Measurements from ENCODE around the gene VEZT.
"Not testable (repeated sequence)": the region's sequence is repeated elsewhere in the genome, so short reads cannot be mapped to it uniquely, and the experiment has no call there.

Gene VEZT

DNA sequence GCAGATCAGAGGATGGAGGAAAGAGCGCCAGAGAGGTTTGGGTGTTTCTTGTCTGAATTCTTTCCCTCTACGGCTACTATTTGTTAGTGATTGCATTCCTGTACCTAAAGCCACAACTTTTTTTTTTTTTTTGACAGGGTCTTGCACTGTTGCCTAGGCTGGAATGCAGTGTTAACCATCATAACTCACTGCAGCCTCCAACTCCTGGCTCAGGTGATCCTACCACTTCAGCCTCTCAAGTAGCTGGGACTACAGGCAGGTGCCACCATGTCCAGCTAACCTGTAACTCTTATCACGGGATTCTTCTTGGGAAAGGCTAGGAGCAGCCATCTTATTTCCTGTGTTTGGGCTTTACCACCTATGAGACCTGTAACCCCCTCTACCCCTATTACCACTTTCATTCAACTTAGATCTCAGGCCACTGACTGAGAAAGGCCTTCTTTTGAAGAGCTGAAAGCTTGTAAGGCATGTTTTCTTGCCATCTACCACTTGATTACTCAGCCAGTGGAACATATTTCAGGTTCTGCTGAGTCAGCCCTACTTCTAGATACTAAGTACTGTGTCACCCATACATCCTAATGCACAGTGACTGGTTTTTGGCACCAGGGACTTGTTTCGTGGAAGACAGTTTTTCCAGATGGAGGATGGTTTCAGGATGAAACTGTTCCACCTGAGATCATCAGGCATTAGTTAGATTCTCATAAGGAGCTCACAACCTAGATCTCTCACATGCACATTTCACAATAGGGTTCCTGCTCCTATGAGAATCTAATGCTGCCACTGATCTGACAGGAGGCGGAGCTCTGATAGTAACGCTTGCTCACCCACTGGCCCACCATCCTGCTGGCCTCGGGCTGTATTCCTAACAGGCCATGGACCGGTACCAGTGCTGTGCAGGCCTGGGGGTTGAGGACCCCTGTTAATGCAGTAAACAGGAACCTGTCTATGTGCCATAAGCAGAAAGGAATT lies 6.9 kb downstream of the VEZT start:
- no peak for DNase-seq (ENCODE audit: low spot score)

DNA sequence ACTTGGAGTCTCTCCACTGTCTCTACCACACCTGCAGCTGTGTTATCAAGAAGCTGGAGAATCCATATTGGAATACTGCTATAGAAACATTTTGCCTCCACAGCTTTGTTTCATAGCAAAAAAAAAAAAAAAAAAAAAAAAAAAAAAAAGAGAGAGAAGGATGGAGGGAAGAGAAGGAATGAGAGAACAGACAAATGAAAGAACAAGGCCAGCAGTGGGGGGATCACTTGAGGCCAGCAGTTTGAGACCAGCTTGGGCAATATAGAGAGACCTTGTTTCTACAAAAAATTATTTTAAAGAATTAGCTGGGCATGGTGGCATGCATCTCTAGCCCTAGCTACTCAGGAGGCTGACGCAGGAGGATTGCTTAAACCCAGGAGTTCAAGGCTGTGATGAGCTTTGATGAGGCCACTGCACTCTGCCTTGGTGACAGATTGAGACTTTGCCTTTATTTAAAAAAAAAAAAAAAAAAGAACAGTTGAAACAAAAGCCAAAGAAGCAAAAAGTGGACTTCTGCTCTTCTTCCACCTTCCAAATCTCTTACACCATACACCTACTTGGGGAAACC lies 8.1 kb downstream of the VEZT start:
- DNase-seq (ENCODE audit: low spot score), result no peak

DNA sequence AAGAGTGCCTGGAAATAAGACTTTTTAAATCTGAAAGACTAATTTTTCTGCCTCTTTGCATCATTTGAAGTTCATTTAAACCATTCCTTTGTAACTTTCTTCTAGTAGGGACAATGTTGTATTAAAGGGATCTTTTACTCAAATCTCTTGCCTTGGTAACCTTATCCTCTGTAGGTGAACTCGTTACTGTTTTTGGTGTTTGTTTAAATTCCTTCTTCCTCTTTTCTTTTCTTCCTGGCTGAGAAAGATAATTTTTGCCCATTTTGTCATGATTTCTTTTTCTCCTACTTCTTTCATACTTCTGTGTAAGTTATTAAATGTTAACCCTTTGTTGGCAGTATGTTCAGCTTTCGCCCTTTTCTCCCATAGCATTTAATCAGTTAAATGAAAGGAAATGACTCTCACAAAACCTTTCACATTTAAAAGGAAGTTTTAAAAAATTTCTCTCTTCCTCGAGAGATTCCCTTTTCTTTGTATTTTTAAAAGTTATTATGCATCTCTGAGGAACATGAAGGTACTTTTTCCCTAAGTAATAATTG lies 10.3 kb downstream of the VEZT start:
- DNase-seq (ENCODE audit: low spot score), result no peak

DNA sequence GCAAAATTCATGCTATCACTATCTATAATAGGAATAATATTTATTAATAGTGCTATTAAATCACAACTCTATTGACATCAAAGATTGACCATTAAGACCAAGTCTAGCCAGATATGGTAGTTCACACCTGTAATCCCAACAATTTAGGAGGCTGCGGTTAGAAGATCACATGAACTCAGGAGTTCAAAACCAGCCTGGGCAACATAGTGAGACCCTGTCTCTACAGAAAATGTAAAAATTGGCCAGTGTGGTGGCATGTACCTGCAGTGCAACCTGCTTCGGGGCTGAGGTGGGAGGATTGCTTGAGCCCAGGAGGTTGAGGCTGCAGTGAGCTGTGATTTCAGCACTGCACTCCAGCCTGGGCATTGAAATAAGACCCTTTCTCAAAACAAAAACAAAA lies 11.0 kb downstream of the VEZT start:
- DNase-seq (ENCODE audit: low spot score), result no peak

DNA sequence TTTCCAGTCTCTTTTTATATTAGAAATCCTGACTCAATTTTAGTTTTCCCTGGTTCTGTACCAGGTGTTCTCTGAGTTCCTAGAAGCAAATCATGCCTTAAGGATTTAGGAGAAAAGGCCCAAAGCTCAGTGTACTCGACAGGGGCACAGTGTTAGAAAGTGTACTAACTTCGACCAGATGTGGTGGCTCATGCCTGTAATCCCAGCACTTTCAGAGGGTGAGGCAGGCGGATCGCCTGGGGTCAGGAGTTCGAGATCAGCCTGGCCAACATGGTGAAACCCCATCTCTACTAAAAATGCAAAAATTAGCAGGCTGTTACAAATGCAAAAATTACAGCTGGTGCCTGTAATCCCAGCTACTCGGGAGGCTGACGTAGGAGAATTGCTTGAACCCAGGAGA lies 12.0 kb downstream of the VEZT start:
- DNase-seq (ENCODE audit: low spot score), result no peak

DNA sequence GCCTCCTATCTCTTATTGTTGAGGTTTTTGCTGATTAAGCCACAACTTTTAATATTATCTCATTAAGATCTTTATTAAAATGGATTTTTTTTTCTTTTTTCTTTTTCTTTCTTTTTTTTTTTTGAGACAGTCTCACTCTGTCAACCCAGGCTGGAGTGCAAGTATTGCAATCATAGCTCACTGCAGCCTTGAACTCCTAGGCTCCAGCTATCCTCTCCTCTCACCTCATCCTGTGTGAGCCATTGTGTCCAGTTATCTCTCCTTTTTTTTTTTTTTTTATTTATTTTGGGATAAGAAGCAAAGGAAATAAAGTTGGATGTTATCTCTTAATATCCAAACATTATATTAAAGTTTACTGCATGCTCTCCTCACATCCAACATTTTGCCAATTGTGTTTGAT lies 12.7 kb downstream of the VEZT start:
- DNase-seq (ENCODE audit: low spot score), result no peak

DNA sequence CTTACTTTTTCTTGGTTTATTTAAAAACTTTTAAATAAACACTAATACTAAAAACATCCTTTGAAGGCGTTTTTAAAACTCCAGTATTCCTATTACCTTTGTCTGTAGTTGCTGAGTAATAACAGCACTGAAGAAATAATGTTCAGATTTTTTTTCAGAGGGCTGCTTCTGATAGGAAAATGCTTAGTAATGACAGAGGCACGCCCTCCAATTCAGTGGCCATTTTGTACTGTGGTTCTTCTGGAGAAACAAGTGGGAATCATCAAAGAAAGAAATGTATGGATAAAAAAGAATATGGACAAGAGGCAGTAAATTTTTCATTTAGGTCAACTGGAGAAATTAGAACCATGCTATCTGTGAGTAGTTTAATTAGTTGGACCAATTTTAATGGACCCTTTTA lies 13.6 kb downstream of the VEZT start:
- no peak for DNase-seq (ENCODE audit: low spot score)

DNA sequence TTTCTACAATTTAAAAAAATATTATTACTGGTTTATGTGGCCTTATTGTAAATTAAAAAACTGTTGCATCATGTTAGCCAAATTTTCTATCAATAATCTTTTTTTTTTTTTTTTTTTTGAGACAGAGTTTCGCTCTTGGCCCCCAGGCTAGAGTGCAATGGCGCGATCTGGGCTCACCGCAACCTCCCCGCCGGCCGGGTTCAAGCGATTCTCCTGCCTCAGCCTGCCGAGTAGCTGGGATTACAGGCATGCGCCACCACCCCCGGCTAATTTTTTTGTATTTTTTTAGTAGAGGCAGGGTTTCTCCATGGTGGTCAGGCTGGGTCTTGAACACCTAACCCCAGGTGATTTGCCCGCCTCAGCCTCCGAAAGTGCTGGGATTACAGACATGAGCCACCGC lies 16.6 kb downstream of the VEZT start:
- DNase-seq (ENCODE audit: low spot score), result not testable (repeated sequence)

DNA sequence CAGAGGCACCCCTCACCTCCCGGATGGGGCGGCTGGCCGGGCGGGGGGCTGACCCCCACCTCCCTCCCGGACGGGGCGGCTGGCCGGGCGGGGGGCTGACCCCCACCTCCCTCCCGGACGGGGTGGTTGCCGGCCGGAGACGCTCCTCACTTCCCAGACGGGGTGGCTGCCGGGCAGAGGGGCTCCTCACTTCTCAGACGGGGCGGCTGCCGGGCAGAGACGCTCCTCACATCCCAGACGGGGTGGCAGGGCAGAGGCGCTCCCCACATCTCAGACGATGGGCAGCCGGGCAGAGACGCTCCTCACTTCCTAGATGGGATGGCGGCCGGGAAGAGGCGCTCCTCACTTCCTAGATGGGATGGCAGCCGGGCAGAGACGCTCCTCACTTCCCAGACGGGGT lies 18.0 kb downstream of the VEZT start:
- not testable (repeated sequence) for DNase-seq (ENCODE audit: low spot score)

DNA sequence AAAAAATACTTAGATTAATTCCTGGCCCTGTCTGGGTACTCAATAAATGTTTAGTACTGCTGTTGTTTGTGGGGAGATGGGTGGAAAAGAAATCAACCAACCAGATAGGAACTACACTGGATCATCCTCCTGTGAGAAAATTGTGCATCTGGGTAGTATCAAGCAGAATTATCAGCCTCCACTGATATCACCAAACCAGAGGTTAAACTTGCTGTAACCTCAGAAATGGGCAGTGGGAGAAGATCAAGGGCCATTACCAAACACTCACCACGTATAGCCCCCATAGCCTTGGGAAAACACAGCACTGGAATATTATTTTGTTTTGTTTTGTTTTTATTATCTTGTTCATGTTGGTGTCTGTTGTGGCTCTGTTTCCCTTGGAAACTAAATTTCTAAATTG lies 19.7 kb downstream of the VEZT start:
- no peak for DNase-seq (ENCODE audit: low spot score)

DNA sequence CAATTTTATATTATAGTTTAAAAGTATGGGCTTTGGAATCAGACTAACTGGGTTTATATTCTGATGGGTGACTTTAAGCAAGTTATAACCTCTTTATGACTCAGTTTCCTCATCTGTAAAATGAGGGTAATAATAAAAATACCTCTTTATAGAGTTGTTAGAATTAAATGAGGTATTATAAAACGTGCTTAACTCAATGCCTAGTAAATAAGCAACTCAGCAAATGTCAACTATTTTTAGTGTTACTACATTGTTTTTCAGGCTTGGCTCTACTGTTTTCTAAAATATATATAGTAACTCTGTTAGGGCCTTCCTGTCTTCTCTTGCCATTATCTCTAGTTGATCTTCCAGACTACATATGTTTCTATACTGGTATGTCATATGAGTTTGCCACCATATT lies 20.5 kb downstream of the VEZT start:
- no peak for DNase-seq (ENCODE audit: low spot score)

DNA sequence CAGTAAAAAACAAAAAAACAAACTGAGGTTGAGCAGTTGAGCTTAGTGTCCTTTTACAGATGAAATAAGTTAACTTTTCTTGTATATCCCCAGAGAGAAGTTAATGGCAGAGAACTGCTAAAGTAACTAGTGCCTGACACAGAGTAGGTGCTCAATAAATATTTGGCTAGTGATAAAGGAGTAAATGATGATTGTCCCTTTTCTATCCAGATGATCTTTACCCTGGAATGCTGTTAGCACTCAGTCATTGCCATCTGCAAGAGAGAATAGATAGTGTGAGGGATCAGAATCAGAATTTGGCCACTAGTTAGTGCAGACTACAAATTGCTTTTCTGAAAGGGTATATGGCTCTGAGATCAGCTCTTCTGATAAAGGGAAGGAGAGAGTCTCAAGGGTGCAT lies 21.6 kb downstream of the VEZT start:
- no peak for DNase-seq (ENCODE audit: low spot score)

DNA sequence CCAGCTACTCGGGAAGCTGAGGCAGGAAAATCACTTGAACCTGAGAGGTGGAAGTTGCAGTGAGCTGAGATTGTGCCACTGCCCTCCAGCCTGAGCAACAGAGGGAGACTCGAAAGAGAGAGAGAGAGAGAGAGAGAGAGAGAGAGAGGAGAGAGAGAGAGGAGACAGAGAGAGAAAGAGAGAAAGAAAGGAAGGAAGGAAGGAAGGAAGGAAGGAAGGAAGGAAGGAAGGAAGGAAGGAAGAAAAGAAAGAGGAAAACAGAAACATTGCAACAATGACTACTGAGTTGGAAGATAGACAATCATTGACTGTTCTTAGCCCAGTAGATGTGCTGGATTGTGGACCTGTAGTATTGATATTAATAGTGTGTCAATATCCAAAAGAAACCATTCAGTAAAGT lies 22.2 kb downstream of the VEZT start:
- not testable (repeated sequence) for DNase-seq (ENCODE audit: low spot score)

DNA sequence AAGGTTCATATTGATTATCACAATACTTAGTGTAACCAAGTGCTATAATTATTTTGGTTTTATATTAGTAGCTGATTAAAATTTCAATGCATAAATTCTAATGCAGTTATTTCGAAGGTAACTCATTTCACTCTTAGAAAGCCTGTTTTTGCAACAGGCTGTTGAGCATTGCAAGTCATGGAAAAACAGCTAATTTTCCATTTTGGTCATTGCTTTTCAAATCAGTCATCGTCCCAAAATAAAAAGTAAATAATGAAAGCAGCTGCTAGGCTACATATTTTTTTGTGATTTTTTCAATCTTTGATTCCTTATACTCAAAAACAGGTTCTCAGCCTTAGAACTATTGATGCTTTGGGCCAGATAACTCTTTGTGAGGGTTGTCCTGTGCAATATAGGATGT lies 22.9 kb downstream of the VEZT start:
- DNase-seq (ENCODE audit: low spot score), result no peak

DNA sequence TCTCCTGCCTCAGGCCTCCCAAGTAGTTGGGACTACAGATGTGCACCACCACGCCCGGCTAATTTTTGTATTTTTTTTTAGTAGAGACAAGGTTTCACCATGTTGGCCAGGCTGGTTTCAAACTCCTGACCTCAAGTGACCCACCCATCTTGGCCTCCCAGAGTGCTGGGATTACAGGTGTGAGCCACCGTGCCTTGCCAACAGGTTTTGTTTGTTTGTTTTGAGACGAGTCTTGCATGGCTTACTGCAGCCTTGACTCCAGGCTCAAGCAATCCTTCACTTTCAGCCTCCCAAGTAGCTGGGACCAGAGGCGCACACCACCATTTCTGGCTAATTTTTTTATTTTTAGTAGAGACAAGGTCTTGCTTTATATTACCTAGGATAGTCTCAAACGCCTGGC lies 23.5 kb downstream of the VEZT start:
- not testable (repeated sequence) for DNase-seq (ENCODE audit: low spot score)

DNA sequence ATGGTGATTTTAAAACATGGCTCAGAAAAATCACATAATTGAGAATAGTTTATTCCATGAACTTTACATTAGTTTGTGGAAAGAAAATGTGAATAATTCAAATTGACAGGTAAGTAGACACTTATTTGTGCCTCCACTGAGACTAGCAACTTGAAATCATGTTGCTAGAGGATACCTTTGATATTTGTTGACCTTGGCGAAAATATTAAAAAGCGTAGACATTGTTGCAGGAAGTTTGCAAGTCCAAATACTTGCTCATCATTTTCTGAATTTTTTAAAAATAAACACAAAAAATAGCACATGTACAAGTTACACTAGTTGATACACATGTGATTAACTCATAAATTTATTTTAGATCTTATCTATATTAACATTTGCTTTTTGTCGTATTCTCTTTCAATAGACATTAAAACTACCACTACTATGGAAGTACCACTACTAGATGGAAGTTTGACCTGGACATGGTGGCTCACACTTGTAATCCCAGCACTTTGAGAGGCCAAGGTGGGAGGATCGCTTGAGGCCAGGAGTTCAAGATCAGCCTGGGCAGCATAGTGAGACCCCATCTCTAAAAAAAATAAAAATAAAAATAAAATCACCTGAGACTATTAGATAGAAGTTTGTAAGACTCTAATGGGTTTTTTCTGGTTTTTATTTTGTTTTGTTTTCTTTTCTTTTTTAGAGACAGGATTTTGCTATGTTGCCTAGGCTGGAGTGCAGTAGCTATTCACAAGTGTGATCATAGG lies 24.3 kb downstream of the VEZT start:
- DNase-seq (ENCODE audit: low spot score), result no peak

DNA sequence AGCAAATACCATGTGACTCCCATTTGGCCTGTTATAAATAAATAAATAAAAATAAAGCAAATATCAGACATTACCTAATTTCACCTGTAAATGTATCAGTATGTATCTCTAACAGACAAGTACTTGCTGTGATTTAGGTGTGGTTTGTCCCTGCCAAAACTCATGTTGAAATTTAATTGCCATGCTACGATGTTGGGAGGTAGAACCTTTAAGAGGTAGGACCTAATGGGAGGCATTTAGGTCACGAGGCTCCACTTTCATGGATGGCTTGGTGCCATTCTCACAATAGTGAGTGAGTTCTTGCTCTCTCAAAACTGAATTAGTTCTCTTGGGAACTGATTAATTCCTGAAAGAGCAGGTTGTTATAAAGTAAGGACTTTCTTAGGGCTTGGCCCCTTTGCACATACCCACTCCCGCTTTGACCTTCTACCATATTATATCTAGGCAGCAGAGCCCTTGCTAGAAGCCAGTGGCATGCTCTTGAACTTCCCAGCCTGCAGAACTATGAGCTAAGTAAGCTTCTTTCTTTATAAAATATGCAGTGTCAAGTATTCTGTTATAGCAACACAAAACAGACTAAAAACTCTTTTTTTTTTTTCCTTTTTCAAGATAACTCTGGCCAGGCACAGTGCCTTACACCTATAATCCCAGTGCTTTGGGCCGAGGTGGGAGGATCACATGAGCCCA lies 26.0 kb downstream of the VEZT start:
- no peak for DNase-seq (ENCODE audit: low spot score)

DNA sequence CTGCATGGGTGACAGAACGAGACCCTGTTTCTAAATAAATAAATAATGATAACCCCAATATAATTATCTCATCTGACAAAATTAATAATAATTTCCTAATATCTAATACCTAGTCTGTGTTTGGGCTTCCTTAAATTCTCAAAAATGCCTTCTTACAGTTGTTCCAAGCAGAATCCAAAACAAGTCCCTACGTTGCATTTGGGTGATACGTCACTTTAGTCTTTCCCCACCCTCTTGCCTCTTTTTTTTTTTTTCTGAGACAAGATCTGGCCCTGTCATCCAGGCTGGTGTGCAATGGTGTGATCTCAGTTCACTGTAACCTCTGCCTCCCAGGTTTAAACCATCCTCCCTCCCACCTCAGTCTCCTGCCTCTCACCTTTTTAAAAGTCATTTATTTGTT lies 26.7 kb downstream of the VEZT start:
- DNase-seq (ENCODE audit: low spot score), result no peak

DNA sequence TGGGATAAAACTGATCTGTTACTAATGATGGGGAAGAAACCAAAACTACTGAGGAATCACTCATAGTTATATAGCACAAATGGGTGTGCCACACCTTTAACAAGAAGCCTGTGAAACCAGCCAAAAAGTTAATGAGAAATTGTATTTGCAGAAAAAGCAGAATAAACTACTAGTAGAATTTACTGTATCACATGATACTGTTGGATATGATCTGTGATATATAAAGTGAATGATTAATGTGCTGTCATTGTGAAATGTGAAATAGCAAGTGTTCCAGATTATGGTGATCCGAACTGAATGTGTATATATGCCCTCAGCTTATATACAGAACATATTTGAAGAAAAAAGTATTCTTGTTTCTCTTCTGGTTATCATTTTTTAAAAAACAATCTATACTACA lies 30.5 kb downstream of the VEZT start:
- no peak for DNase-seq (ENCODE audit: low spot score)

DNA sequence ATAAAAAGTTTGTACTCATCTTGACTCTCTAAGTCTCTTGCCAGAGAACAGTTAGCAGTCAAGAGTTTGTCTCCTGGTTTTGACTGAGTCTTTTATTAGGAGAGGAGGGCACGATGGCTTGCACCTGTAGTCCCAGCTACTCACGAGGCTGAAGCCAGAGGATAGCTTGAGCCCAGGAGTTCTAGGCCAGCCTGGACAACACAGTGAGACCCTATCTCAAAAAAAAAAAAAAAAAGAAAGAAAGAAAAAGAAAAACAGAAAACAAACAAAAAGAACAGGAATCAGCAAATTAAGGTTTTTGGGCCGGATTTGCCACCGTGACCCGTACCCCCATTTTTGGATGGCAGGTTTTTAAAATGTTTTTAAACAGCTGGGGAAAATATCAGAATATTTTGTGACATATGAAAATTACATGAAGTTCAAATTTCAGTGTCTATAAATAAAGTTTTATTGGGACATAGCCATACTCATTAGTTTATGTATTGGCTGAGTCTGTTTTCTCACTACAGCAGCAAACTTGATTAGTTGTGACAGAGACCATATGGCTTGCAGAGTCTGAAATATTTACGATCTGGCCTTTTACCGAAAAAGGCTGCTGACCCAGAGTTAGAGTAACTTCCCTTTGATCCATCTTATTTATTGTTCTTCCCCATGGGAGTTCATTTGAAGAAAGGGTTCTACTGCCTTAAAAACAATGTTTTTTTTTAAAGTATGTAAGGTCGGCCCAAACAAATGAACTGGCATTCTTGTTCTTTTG lies 31.2 kb downstream of the VEZT start:
- no peak for DNase-seq (ENCODE audit: low spot score)

DNA sequence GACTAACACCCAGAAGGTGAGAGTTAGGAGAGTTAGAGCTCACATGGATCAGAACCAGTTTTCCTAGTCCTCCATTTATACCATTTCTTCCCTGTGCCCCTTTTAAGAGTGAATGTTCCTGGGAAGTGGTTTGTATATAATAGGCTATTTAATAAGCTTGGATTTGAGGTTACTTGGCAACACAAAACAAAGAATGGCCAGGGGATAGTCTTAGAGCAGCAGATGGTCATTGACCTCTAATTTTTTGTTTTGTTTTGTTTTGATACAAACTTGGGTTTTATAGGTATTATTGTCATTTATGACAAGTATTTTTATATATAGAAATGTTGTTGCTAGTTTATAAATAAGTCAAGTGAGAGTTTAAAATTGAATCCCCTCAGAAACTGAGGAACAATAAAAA lies 35.8 kb downstream of the VEZT start:
- DNase-seq (ENCODE audit: low spot score), result no peak
